ENCODE results near the gene VAPB.

The VAPB gene

GRCh38 chr20:58498470-58499068, 109.5 kb downstream of the VAPB start:
- no peak for DNase-seq (ENCODE audit: extremely low read depth, low read depth)
- TF ChIP-seq, protein P1, sequence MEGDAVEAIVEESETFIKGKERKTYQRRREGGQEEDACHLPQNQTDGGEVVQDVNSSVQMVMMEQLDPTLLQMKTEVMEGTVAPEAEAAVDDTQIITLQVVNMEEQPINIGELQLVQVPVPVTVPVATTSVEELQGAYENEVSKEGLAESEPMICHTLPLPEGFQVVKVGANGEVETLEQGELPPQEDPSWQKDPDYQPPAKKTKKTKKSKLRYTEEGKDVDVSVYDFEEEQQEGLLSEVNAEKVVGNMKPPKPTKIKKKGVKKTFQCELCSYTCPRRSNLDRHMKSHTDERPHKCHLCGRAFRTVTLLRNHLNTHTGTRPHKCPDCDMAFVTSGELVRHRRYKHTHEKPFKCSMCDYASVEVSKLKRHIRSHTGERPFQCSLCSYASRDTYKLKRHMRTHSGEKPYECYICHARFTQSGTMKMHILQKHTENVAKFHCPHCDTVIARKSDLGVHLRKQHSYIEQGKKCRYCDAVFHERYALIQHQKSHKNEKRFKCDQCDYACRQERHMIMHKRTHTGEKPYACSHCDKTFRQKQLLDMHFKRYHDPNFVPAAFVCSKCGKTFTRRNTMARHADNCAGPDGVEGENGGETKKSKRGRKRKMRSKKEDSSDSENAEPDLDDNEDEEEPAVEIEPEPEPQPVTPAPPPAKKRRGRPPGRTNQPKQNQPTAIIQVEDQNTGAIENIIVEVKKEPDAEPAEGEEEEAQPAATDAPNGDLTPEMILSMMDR (IDR thresholded peaks at IDR 0.05; ENCODE audit: low read depth, low read length): no peak

- TF ChIP-seq, protein P1 (IDR thresholded peaks at IDR 0.05; ENCODE audit: low read depth, low read length): no peak
- no peak for DNase-seq (ENCODE audit: extremely low read depth, low read depth)
Observed at GRCh38 chr20:58500256-58500655, 111.2 kb downstream of the VAPB start.

Measured in AG09319 (cell line).